Right forelimb (tissue), 1 donor: ENCODE data around the gene PDGFA.

Source experiments
- DNase-seq: peaks from one replicate; pipeline ENCODE4 v3.0.0-alpha.2; 2018

The PDGFA gene

DNA sequence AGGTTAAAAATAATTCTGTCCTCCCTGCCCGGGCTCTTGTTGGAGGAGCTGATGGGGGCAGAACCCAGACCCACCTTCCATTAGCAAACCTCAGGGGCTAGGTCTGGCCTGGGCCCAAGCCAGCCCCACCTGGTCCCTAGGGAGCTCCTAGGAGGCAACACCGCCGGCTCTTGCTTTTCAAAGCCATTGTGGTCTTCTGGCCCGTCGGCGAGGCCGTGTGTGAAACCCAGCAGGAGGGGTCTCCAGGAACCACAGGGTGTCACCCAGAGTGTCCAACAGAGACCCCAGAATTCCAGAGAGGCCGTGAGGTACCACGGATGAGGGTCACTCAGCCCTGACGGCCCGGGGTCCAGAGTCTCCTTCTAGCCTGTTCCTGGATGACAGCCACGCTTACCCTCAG, 16.6 kb upstream of the PDGFA start:
- no peak for DNase-seq

DNA sequence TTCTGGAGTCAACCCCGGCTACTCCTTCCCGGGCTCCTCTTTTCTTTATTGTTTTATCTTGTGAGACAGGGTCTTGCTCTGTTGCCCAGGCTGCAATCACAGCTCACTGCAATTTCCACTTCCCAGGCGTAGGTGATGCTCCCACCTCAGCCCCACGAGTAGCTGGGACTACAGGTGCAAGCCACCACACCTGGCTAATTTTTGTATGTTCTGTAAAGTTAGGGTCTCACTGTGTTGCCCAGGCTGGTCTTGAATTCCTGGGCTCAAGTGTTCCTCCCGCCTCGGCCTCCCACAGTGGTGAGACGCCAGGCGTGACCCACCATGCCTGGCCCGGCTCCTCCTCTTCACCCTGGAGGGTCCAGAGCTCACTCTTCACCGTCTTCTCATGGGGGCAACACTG, 15.3 kb upstream of the PDGFA start:
- no peak for DNase-seq

DNA sequence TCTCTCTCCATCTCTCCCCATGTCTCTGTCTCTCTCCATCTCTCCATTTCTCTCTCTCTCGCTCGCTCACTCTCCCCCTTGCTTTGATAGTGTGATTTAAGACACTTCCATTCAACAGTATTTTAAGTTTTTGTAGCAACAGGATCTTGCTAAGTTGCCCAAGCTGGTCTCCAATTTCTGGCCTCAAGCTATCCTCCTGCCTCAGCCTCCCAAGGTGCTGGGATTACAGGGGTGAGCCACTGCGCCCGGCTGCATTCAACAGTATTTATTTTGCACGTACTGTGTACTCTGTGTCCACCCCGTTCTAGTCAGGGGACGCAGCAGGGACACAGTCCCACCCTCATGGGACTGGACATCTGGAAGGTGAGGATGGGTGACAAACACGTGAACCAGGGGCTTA, 14.4 kb upstream of the PDGFA start:
- DNase-seq = no peak

DNA sequence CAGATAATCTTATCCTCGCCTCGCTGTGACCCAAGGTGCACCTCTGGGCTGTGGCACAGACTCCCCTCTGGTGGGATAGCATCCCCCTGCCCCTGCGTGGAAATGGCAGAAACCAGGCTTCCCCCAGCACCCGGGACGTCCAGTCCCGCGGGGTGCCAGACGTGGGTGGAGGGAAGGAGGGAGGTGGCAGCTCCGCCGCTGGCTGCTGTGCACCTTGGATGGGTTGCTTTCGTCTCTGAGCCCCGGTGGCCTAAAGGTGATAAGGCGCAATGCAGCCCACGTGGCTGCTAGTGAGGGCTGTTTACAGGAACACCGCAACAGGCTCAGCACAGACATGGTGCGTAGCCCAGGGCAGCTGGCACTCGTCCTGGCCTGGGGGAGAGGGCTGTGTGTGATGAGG, 13.6 kb upstream of the PDGFA start:
- DNase-seq = no peak

DNA sequence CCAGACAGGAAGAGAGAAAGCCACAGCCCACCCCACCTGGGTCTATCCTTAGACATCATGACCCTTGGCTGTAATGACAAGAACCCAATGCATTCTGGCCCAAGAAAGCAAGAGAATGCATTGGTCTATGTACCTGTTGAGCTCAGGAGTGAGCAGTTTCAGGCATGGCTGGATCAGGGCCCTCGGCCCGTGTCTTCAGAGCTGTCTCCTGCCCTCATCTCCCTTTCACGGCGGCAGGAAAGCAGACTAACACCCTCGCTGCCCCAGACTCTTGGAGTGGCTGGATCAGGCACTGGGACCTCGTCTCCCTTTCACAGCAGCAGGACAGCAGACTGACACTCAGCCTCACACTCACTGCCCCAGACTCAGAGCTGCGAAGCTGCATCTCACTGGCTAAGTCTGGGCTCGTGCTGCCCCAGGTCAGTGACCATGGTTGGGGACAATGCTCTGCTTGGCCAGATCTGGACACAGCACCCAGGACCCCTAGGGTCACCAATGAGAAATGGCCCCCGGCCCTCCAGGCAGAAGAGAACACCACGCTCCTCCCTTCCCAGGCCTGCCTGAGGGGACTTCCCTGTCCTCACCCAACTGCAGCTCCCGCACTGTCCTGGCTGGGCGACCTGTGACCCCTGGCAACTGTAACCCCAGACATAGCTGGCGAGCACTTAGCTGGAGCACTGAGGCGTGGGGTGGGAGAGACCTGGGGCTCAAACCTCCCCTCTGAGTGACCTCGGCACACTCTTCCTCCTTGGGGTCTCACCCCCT, 12.9 kb upstream of the PDGFA start:
- DNase-seq = no peak

DNA sequence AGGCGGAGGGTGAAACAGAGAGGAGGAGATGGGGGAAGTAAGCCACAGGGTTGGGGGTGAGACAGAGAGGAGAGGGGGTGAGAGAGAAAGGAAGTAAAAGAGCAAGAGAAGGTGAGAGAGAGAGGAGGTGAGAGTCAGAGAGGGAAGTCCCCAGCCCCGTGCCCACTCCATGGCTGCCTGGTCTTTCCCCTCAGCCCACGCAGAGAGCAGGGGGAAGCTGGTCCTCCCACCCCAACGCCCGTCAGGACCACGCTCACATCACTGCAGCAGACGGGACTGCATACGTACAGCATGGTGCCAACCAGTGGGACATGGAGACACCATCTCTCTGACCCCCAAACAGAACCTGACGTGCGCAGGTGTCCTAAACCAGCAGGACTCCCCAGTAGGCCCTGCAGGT, 12.1 kb upstream of the PDGFA start:
- no peak for DNase-seq

DNA sequence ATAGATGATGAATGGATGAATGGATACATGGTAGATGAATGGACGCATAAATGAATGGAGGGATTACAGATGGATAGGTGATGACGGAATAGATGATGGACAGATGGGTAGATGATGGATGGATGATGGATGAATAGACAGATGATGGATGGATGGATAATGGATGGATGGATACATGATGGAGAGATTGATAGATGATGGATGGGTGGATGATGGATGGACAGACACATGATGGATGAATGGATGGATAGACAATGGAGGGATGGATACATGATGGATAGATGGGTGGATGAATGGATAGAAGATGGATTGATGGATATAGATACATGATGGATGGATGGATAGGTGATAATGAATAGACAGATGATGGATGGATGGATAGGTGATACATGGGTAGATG, 8.8 kb upstream of the PDGFA start:
- no peak for DNase-seq

DNA sequence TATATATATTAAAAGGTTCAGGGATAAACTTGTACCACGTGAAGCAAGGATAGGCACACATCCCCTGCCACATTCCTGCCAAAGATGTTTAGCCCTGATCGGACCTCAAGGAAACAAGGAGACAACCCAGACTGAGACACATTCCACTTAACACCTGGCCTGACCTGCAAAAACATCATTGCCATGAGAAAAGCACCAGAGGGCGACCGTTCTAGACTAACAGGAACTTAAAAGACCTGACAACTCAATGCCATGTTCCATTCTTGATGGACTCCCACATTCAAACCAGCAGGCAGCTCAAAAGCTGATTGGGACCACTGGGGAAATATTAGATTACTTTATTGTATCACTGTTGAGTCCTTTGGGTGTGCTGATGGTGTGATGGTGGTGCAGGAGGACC, 8.1 kb upstream of the PDGFA start:
- DNase-seq = no peak

DNA sequence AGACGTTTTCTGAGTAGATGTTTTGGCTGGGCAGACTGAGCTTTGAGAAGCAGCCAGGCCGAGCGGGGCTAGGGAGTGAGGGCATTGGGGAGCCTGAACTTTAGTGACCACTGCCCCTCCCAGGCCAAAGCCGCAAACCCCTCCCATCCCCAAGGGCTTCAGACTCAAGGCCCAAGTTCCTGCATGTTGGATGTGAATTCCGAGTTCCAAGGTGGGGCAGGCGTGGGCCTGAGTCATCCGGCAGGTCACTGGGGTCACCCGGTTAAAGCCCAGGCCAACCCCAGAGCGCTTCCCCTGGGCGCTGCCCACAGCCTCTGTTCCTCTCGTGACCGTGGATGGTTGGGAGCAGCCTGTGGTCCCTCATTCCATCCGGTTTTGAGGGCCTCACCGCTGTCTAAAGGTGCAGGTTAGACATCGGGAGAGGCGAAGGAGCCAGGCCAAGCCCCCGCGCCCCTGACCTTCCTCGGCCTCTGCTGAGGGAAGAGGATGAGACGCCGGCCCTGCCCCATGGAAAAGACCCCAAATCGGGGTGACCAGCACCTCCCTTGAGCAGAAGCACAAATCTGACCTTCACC, 6.9 kb upstream of the PDGFA start:
- no peak for DNase-seq

DNA sequence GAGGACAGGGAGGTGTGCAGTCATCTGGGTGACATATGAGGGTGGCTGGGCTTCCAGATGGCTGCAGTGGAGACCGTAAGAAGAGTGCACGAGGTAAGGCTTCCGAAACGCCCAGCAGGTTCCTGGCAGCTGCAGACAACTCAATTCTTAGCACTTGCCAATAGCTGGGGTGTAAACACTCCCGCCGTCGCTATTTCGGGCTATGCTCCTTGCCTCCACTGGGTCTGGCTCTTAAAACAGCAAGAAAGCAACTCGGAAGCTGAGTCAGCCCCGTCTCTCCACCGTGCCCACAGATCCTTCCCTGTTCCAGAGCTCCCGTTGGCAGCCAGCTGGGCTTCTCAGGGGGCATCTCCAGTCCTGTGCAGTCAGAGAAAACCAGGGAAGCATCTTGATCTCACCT, 6.1 kb upstream of the PDGFA start:
- no peak for DNase-seq

DNA sequence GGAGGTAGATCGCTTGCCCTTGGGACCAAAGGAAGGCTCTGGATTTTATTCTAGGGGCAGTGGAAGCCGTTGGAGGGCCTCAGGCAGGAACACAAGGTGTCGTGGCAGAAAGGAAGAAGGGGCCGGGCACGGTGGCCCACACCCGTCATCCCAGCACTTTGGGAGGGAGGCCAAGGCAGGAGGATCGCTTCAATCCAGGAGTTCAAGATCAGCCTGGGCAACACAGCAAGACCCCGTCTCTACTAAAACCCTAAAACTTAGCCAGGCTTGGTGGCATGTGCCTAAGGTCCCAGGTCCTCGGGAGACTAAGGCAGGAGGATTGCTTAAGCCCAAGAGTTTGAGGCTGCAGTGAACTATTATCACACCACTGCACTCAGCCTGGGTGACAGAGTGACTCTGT, 5.2 kb upstream of the PDGFA start:
- no peak for DNase-seq

DNA sequence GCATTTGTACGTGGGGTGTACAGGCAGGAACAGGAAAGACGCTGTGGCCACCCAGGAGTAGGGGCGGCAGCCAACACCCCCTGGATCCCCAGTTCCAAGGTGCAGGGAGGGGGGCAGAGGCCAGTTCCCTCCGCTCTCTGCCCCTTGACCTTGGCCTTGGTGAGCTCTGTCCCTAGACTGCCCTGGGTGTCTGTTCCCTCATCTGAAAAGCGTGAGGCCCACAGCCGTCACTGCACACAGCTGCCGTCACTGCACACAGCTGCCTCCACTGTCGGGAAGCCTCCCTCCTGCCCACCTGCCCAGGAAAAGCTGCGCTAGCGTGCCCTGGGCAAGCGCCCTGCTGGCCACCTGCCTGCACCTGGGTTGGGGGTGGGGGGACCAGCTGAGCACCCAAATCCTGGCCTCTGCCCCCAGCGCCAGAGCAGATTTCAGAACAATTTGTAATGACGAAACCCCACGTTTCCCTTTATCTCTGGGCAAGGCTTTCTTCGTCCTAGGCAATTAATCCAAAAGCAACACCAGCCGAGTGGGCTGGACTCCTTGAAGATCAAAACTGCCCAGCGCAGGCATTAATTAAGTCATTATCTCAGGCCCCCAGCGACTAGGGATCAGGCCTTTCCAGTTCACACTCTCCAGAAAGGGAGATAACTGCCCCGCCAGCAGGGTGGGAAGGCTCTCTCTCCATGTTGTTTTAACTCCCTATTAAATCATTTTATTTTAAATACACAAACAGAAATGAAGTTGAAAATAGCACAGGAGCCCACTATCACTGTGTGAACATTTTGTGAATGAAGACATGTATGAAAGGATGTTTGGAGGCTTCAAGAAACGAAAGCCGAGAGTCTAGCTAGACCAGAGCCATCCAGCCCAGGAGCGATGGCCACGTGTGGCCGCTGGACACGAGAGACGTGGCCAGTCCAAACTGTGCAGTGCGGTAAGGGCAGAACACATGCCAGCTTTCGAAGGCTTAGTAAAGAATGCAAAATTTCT, 4.0 kb upstream of the PDGFA start:
- no peak for DNase-seq

DNA sequence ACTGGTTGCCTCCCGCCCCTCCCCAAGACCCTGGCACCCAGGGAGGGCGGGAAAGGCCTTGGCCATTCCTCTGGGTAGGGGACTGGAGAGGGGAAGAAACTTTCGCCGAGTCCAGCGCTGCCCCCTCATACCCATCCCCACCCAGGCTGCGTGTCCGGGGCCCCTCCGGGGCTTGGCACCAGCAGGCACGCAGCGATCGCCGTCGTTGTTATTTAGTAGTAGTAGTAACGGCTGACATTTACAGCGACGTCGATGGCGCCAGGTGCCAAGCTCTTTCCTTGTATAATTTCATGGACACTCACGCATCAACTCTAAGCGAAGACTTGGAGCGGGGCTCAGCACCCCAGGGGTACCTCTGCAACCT, 3.3 kb upstream of the PDGFA start:
- DNase-seq = no peak

DNA sequence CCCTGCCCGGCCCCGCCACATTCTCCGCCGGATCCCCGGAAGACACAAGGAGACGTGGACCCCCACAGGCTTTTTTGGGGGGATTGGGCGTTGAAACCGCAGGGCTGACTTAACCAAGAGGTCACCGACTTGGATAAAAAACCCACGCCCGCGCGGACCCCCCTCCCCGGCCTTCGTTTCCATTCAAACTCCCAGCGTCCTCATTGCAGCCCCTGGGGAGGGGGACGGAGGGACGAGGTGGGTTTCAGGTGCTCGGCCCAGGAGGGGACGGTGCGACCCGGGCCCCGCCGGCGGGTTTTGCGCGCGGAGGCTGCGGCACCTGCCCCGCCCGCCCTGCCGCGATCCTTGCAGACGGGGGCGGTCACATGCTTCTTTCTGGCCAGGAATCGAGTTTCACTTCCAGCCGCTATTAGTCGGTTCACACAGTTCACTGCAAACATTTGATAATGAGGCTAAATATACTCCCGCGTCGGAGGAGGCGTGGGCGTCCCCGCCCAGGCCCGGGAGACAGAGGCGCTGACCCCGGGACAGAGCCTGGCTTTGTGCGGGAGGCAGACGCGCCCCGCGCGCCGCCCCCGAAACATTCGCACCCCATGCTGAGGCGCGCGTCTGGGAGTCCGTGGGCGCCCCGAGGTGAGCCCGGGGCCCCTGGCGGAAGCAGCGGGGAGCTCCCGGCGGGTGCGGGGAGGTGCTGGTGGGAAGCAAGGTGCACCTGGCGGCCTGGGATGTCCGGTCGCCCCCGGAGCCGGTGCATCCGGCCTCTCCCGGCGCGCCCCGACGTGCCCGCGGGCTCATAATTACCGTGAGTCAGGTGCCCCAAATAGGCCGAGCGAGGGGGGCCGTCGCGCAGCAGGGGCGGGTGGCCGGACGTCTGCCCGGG, 2.7 kb upstream of the PDGFA start:
- no peak for DNase-seq

DNA sequence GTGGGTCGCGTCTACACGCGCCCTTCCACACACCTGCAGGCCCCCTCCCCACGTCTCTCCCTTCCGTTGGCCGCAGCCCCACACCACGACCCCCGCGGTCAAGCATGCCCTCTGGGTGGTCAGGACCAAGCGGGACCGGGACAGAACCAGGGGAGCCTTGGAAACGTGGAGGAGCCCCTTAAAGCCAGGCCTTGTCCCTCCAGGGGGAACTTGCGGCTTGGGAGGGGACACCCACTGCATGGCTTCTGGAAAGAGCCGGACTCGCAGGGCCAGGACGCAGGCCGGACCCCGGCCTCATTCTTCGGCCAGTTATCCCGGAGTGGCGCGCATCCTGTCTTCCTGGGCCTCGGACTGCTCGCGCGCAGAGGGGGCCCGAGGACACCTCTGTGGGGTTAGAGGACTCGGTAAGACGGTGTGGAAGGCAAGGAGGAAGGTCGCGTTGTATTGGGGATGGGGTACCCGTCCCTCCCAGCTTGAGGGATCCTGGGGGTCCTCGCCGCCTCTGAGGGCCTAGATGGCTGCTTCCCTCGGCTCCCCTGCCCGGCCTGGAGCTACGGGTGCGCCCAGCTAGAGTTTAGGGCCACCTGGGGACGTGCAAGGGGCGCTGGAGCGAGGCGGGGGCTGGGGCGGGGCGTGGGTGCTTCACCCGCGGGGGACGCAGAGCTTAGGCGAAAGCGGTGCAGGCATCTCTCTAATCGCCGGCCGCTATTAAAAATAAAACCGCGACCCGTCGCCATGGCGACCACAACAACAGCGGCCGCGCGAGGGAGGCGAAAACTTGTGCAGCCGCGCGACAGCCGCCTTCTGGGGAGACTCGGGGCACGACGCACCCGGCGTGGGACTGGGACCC, 1.8 kb upstream of the PDGFA start:
- peak; percentile 80 for DNase-seq

DNA sequence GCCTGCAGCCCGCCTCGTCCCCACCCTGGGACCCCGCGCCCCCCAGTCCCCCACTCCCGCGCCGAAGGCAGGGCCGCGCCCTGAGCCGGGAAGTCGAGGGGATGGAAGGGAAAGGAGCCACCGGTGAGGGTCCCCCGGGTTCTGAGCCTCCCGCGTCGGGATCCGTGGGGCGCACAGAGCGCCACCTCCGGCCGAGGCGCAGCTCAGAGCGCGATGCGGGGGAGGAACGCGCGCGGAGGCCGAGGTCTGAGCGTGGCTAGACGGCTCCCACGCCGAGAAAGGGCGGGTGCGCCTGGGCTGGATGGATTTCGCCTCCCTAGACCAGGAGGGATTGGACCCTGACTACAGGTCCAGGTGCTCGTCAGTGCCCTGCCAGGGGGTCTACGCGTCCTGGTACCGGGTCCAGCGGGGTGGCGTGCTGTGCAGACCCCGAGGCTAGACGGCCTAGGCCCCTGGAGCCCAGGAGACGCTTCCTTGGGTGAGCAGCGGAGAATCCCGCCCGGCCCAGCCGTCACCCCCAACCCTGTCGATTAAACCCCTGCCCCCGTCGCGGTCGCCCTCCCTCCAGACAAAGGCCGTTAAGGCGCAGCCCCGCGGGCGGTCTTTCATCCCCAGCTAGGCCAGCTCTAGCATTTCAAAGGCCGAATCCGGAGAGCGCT, 986 bp upstream of the PDGFA start:
- DNase-seq = no peak

DNA sequence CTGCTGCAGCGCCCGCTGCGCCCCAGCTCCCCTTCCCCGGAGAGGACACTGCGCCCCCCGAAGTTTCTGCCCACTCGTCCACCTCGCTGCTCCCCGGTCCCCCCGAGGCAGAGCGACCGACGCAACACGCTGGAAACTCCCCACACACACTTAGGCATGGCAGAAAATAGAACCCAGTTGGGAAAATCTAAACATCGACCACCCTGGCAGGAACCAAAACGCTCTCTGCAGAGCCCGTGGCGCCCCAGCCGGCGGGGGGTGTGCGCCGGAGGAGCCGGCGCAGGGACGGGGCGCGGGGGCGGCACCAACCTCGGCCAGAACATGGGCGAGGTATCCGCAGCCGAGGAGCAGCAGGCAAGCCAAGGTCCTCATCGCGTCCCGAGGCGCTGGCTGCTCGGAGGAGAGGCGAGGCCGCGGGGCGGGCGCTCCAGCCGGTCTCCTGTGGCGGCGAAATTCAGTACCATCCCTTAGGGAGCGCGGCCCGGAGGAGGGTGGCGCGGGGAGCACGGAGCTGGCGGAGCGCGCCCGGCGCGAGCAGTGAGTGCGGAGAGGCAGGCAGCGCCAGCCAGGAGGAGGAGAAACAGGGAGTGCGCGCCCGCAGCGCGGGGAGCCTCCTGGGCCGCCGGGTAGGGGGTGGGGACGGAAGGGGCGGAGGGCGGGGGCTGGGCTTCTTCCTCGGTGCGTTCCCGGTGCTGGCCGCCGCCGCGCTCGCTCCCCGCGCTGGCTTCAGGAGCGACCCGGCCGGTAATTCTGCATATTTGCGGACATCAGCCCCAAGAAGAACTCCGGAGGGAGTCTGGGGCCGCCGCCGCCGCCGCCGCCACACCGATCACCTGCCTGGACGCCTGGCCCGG, 789 bp downstream of the PDGFA start:
- DNase-seq = peak; percentile 82

DNA sequence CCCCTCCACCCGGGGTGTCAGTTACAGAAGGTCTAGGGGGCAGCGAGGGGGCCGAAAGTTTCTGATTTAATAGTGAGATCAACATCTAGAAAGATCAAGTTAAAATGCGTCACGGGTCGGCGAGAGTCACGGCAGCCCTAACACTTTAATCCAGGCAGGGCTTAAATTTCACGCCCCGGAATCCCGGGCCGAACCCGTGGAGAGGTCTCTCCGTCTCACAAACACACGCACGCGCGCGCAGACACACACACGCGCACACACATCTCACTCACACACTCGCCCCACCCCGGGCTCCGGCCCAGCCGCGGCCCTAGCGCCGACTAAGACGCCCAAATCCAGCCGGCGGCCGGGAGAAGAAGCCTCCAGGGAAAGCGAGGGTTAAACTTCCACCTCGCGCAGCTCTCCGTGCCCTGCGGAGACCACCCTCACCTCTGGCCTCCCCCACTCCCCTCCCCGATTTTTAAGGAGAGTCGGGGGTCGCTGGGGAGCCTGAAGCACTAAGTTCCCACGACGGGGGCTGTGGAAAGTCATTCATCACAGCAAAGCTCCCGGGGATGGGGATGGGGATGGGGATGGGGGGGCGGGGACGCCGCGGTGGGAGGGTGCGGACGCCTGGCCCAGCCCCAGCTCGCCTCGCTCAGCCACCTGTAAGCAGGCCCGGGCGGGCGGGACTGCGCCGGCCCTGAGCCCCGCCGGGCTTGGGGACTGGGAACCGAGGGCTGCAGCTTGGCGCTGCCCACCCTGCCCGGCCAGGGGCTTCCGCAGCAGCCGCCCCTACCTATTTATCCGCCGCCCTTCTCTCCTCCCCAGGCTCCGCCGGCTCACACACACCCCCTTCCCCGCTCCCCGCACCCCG, 1.6 kb downstream of the PDGFA start:
- peak; percentile 77 for DNase-seq
